Myocyte (in vitro differentiated cells): Measurements from ENCODE around the gene PEPD. TPM values are rescaled to one million over a fixed set of nuclear protein-coding genes. Genes with fewer than 3 reads are reported as not detected.

Experiments
- DNase-seq: peaks from one replicate; pipeline ENCODE4 v3.0.0-alpha.2; 2012; ENCODE audit warnings: low read depth
- total RNA-seq: library from RNA; depleted of rRNA; stranded (reverse); fragments of >200 nt; gene quantifications from 2 replicates; pipeline ENCODE4 v1.2.3, GENCODE V29; 2014

Gene PEPD
- total RNA-seq, 1 donor from 2014 or later: 68.2 TPM

- peak; percentile 24 for DNase-seq
Observed at GRCh38 chr19:33476151-33476707, 45.4 kb downstream of the PEPD start.

- no peak for DNase-seq
Observed at GRCh38 chr19:33473653-33474305, 47.8 kb downstream of the PEPD start.

GRCh38 chr19:33472691-33473652 lies 48.6 kb downstream of the PEPD start:
- DNase-seq: peak; percentile 78

- DNase-seq: no peak
Observed at GRCh38 chr19:33472226-33472625, 49.4 kb downstream of the PEPD start.

GRCh38 chr19:33471111-33471996 lies 50.2 kb downstream of the PEPD start:
- no peak for DNase-seq

- DNase-seq: no peak
Observed at GRCh38 chr19:33470686-33471085, 50.9 kb downstream of the PEPD start.

- DNase-seq: no peak
Observed at GRCh38 chr19:33470040-33470330, 51.6 kb downstream of the PEPD start.

- DNase-seq: no peak
Observed at GRCh38 chr19:33469171-33470039, 52.2 kb downstream of the PEPD start.

DNA sequence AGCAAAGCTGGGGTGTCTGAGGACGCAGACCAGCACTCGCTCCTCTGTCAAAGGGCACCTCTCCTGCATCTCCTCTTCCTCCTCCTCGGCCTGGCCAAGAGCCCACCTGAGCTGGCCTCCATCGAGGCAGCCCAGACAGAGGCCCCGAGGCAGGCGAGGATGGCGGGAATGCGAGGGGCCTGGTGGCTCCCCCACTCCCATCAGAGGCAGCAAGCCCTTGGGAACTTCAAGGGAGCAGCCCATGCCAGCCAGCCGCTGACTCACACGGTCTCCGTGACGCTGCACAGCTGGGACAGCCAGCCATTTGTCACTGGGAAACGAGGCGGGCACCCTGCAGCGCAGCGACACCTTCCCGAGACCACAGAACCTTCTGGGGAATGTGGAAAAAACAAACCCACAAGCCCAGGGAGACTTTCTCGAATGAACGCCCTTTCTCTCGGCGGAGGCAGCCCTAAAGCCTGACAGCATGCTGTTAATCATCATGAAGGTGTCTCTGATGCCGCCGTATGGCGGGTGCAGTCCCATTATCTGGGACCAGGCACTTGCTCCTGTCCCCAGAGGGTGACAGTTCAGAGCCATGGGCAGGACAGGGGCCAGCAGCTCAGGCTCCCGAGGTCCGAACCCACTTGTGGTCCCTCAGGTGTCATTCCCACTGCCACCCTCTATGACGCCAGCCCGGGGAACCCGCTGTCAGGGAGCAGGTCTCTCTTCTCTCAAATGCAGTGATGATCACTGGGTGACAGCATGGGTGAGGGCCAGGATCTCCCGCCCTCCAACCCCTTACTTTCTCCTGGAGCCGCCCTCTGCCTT lies 53.0 kb downstream of the PEPD start:
- peak; percentile 42 for DNase-seq

DNA sequence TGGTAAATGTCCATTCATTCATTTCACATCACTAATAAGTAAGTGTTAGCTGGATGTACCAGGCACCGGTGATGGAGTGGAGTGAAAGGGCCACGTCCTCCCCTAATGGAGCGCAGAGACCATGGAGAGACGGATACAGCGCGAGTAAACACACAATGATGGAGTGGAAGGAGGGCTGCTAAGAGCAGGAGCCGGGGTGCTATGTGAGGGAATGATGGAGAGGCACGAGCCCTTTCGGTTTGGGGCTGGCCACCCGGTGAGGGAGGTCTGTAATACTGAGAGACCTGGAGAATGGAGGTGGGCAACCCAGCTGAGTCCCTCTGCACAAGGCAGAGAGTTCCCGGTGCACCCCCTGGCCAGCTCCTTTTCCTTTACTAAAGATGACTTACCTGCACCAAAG lies 53.7 kb downstream of the PEPD start:
- DNase-seq: no peak

DNA sequence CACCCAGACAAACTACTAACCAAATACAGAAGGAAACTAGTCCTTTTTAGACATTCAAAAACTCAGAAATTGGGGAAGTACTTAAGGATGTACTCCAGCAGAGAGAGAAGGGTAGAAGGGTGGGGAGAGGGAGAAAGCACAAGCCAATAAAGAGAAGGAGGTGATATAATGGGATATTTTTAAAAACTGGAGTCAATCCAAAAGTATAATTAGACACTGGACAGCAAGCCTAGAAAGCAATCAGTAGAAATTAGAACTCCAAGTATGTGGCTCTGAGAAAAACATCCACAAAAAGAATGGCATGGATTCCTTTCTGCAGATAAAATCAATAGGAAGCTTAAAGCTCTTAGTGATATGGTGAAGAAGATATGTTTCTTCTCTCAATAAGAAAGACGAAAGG lies 55.8 kb downstream of the PEPD start:
- DNase-seq: peak; percentile 65

DNA sequence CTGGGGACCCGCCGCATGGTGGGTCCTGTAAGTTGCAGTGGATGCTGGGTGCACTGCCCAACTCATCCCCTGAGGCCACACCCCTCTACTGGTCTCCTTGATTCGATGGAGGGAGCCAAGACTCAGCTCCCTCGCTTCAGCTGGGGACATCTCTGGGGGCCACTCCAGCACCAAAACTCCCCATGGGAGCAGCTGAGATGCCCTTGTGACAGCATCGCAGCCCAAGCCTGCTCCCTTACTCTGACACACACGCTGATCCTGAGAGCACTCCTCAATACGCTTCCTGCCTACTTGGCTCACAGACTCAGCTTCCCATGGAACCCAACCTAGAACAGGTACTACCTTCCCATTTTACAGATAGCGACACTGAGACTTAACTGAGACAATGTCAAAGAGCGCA lies 56.2 kb downstream of the PEPD start:
- DNase-seq: no peak

- no peak for DNase-seq
Observed at GRCh38 chr19:33464733-33465115, 56.9 kb downstream of the PEPD start.

- no peak for DNase-seq
Observed at GRCh38 chr19:33464010-33464732, 57.4 kb downstream of the PEPD start.

DNA sequence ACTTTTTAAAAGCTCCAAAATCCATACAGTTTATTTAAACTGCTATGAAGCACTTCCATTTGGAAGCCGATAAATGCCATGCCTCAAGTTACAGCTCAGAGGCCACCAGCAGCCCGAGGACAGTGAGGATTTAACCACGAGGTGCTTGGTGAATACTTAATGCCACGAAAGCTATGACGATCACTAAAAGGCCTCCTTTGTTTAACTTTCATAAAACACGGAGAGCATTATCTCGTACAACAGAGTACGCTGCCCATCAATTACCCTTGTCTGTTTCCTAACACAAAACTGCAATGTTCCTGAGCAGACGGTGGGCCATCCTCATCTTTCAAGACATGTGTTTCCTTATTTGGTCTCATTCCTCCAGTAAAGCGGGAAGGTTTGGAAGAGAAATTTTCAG lies 58.4 kb downstream of the PEPD start:
- DNase-seq: no peak

DNA sequence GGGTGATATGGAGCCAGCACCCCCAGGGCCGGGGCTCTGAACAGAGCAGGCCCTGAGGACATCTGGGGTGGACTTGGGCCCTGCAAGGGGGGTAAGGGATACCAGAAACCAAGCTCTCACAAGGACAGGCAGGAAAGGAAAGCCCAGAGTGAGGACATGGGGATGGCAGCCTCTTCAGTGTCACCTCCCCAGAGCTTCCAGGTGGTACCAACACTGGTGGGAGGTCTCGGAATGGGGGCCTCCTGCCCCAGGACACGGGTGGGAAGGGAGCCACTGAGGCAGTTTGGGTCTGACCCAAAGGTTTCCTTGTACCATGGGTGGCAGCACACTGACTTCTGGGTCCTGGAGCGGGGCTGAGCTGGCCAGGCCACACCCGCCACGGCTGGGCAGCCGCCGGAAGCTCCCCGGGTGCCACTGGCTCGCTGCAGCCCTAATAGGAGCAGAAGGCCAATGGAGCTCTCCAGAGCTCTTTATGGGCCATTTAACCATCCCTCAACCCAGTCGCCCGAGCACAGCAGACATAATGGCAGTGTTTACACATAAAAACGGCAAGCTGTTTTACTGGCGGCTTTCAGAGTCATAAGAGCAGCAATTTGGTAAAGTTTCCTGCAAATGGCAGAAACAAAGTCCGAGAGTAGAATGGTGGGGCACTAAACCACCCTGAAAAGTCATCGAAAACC lies 59.3 kb downstream of the PEPD start:
- DNase-seq: no peak

DNA sequence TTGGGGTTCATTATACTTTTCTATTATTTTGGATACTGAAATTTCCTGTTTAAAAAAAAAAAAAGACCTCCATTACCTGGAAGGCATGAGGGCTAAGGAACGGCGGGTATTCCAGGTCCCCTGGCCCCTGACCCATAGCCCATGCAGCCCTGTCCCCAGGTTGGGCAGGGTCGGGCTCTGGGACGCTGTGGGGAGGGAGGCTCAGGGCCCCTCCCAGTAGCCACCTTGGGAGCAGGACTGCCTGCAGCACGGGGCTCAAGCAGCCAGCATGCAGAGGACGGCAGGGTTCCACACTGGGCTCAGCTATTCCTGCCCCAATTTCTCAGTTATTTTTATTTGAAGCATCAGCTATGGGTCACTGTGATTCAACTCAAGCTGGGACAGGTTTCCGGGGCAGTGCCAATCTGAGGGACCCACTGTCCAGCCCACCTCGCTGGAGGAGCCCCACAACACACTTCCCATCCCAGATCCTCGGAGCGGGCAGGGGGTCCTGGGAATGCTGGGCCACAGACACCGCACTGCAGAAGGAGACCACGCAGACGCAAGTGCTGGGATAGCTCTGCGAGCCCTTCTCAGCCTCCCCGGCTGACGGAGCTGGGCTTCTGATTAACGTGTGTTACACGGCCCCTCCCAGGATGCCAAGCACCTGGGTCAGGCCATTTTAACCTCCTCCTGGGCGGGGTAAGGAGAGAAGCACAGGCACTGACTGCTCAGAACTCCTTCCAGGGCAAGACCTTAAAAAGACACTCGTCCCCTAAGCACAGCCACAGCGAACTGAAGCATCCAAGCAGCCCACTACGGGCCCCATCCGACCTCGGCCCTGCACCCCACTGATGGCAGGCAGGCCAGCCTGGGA lies 60.1 kb downstream of the PEPD start:
- DNase-seq: no peak
